ENCODE measurements around the gene BEGAIN.

DNA sequence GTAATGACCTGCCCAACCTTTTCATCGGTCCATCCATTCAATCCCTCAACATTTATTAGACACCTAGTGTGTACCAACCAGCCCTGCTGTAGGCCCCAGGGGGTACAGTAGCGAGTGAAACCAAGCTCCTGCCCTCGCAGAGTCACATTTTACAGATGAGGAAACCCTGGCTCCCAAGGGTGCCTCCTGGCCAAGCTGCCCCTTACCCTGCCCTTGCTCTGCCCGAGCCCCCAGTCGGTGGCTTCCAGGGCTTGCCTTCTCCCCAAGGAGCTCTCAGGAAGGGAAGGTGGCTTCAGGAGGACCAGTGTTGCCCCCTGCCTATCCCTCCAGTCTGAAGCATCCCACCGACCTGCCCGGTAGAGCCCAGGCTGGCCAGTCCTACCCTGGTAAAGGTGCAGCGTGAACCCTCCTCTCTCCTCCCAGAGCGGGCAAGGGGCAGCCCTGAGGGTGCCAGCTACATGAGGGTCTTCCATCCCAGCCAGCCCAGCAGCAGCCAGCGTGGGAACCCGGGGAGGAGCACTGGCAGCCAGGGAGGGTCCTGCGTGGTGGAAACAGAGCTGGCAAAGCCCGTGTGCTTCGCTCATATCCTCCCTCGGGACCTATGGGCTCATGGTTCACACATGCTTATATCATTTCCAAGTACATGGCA is 670 bp upstream of the BEGAIN start:
- TF ChIP-seq, protein P1, sequence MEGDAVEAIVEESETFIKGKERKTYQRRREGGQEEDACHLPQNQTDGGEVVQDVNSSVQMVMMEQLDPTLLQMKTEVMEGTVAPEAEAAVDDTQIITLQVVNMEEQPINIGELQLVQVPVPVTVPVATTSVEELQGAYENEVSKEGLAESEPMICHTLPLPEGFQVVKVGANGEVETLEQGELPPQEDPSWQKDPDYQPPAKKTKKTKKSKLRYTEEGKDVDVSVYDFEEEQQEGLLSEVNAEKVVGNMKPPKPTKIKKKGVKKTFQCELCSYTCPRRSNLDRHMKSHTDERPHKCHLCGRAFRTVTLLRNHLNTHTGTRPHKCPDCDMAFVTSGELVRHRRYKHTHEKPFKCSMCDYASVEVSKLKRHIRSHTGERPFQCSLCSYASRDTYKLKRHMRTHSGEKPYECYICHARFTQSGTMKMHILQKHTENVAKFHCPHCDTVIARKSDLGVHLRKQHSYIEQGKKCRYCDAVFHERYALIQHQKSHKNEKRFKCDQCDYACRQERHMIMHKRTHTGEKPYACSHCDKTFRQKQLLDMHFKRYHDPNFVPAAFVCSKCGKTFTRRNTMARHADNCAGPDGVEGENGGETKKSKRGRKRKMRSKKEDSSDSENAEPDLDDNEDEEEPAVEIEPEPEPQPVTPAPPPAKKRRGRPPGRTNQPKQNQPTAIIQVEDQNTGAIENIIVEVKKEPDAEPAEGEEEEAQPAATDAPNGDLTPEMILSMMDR (IDR thresholded peaks at IDR 0.05) = no peak
- TF ChIP-seq POLR2A (IDR thresholded peaks at IDR 0.05) = no peak

Measured in thyroid gland (tissue), 4 donors.